Right ventricle myocardium inferior (tissue), 1 donor: ENCODE data around the gene C12orf43. TPM values are rescaled to one million over a fixed set of nuclear protein-coding genes. Genes with fewer than 3 reads are reported as not detected.
"Not testable (repeated sequence)": the region's sequence is repeated elsewhere in the genome, so short reads cannot be mapped to it uniquely, and the experiment has no call there.

Experiments used
- ATAC-seq: fragments of 200-7000 bp; cut with Tn5 transposase; one replicate; pipeline ENCODE4 v1.9.1; 2020; ENCODE audit warnings: mild to moderate bottlenecking, moderate library complexity
- DNase-seq: peaks from one replicate; pipeline ENCODE4 v3.0.0; 2021; ENCODE audit errors: missing footprints
- intact Hi-C: fragments of 100-400 bp; cut with DNase I; formaldehyde crosslinking; loops from one replicate; pipeline ENCODE4 v1.11.0; 2022
- long read RNA-seq: library from polyadenylated mRNA; unstranded; transcript quantifications from one replicate; pipeline ENCODE4 v2.0.0, GENCODE V29; 2021
- total RNA-seq: library from RNA; stranded (reverse); fragmentation: NEBNext Ultra II Directional; extraction: Animal tissue kit (Norgen Biotek cat#: 25700); gene quantifications from one replicate; pipeline ENCODE4 v1.2.1, GENCODE V29; 2021
- donor health status: DM: no; HTN: yes; CAD: no; lungs with severe emphysema.

C12orf43 gene
- total RNA-seq, result 8.2 TPM
- long read RNA-seq, full-length matches to known transcripts, result 3 of 4 reads
- long read RNA-seq, partial matches to known transcripts, result 0 of 4 reads
- long read RNA-seq, other reads (novel, unspliced or antisense), result 1 of 4 reads

GRCh38 chr12:121015825-121016766 is at the start of gene C12orf43:
Gene C12orf43 (minus strand): TSS chr12:121016487. CDS start chr12:121016474, 13 bp downstream.
- peak; percentile 98 for ATAC-seq
- peak; percentile 94 for DNase-seq
- intact Hi-C loops, result no loop called here

- ATAC-seq, result no peak
Measured at GRCh38 chr12:121065345-121065744, 49.1 kb upstream of the C12orf43 start.

GRCh38 chr12:121064586-121064985 is 48.3 kb upstream of the C12orf43 start:
- ATAC-seq, DNase-seq: not testable (repeated sequence)
- intact Hi-C loops, result loop anchor here (5.0 kb wide), 1 partner anchor 33 kb away; no protein-coding TSS in a partner anchor

More at GRCh38 chr12:121065345-121065744, 49.1 kb upstream of the C12orf43 start:
- no peak for DNase-seq
- intact Hi-C loops, result no loop called here

- intact Hi-C loops, result loop anchor here (5.0 kb wide), 1 partner anchor 33 kb away; no protein-coding TSS in a partner anchor
- ATAC-seq (no peak), DNase-seq (no peak)
Measured at GRCh38 chr12:121064116-121064515, 47.8 kb upstream of the C12orf43 start.

- DNase-seq, result no peak
- intact Hi-C loops, result loop anchor here (5.0 kb wide), 1 partner anchor 35 kb away; no protein-coding TSS in a partner anchor
- ATAC-seq, result no peak
Measured at GRCh38 chr12:121062391-121063045, 46.2 kb upstream of the C12orf43 start.

- no peak for ATAC-seq
- intact Hi-C loops, result loop anchor here (5.0 kb wide), 1 partner anchor 35 kb away; no protein-coding TSS in a partner anchor
- no peak for DNase-seq
Measured at GRCh38 chr12:121061831-121062230, 45.5 kb upstream of the C12orf43 start.

- intact Hi-C loops, result loop anchor here (1.0 to 5.0 kb wide), 2 partner anchors 37 to 50 kb away; no protein-coding TSS in a partner anchor
- no peak for DNase-seq
- ATAC-seq, result peak; percentile 48
Measured at GRCh38 chr12:121060149-121061001, 44.1 kb upstream of the C12orf43 start.

- DNase-seq (no peak), ATAC-seq (no peak)
- intact Hi-C loops, result no loop called here
Measured at GRCh38 chr12:121059031-121059898, 43.0 kb upstream of the C12orf43 start.

GRCh38 chr12:121057794-121058193 is 41.5 kb upstream of the C12orf43 start:
- ATAC-seq (no peak), DNase-seq (no peak)
- intact Hi-C loops, result no loop called here

- ATAC-seq, result no peak
- no peak for DNase-seq
- intact Hi-C loops, result no loop called here
Measured at GRCh38 chr12:121053706-121054105, 37.4 kb upstream of the C12orf43 start.

GRCh38 chr12:121050725-121051124 is 34.4 kb upstream of the C12orf43 start:
- ATAC-seq, result no peak
- intact Hi-C loops, result no loop called here
- DNase-seq, result no peak

GRCh38 chr12:121048442-121048841 is 32.2 kb upstream of the C12orf43 start:
- ATAC-seq, result no peak
- intact Hi-C loops, result no loop called here
- no peak for DNase-seq

GRCh38 chr12:121047400-121047799 is 31.1 kb upstream of the C12orf43 start:
- intact Hi-C loops, DNase-seq, ATAC-seq: not testable (repeated sequence)

- ATAC-seq (no peak), DNase-seq (no peak)
- intact Hi-C loops, result no loop called here
Measured at GRCh38 chr12:121043067-121043466, 26.8 kb upstream of the C12orf43 start.

- DNase-seq (no peak), ATAC-seq (peak; percentile 37)
- intact Hi-C loops, result no loop called here
Measured at GRCh38 chr12:121038861-121039668, 22.8 kb upstream of the C12orf43 start, which contains the start of gene OASL. Gene OASL (minus strand): TSS chr12:121039246. CDS start chr12:121038971, 275 bp downstream.

GRCh38 chr12:121036810-121037326 is 20.6 kb upstream of the C12orf43 start:
- intact Hi-C loops, result no loop called here
- DNase-seq, result no peak
- ATAC-seq, result no peak
